Adipocyte (in vitro differentiated cells): ENCODE results near the gene ATP8B4.

Experiments used
- DNase-seq: peaks from one replicate; pipeline ENCODE4 v3.0.0-alpha.2; 2015; ENCODE audit warnings: low read depth
- H3K27me3 ChIP-seq: replicated peaks from 2 replicates; pipeline ENCODE4 v1.7.0; 2013; ENCODE audit warnings: mild to moderate bottlenecking, low read length, moderate library complexity; ENCODE audit not compliant: control insufficient read depth, insufficient read depth
- H3K36me3 ChIP-seq: 2 replicates; pipeline ENCODE4 v1.7.0; 2013; ENCODE audit warnings: low read length, mild to moderate bottlenecking, moderate library complexity; ENCODE audit not compliant: control insufficient read depth, insufficient read depth, severe bottlenecking
- H3K4me1 ChIP-seq: 2 replicates; pipeline ENCODE4 v1.7.0; 2013; ENCODE audit warnings: mild to moderate bottlenecking, low read length, moderate library complexity; ENCODE audit not compliant: control insufficient read depth, insufficient read depth
- H3K4me3 ChIP-seq: 2 replicates; pipeline ENCODE4 v1.7.0; 2013; ENCODE audit warnings: mild to moderate bottlenecking, low read length, moderate library complexity
- H3K9ac ChIP-seq: 2 replicates; pipeline ENCODE4 v1.7.0; 2013; ENCODE audit warnings: mild to moderate bottlenecking, low read length, moderate library complexity
- H3K9me3 ChIP-seq: 2 replicates; pipeline ENCODE4 v1.7.0; 2013; ENCODE audit warnings: mild to moderate bottlenecking, low read length, moderate library complexity; ENCODE audit not compliant: control insufficient read depth

Gene ATP8B4

DNA sequence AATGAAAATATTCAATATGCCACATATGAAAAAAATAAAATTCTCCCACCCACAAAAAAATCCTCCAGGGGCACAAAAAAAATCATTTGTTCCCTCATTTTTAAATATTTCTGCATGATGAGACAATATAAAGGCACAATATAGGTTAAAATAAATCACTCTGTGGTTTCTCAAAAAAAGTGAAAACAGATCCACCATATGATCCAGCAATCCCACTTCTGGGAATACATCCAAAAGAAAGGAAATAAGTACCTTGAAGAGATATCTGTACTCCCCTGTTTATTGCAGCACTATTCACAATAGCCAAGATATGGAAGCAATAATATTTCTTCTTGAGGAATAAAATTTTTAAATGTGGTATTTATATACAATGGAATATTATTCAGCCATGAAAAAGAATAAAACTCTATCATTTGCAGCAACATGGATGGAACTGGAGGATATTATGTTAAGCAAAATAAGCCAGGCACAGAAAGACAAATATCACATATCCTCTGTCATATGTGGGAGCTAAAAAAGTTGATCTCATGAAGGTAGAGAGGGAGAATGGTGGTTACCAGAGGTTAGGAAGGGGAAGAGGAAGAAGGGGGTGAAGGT is 1.5 kb downstream of the ATP8B4 start:
- H3K4me1 ChIP-seq: no peaks in the 10 kb centered on the region
- no peak overlapping the region for H3K9ac ChIP-seq
- no peaks in the 10 kb centered on the region for H3K27me3 ChIP-seq
- H3K36me3 ChIP-seq: no peaks in the 10 kb centered on the region
- H3K4me3 ChIP-seq: no peak overlapping the region
- no peak for DNase-seq
- no peaks in the 10 kb centered on the region for H3K9me3 ChIP-seq

DNA sequence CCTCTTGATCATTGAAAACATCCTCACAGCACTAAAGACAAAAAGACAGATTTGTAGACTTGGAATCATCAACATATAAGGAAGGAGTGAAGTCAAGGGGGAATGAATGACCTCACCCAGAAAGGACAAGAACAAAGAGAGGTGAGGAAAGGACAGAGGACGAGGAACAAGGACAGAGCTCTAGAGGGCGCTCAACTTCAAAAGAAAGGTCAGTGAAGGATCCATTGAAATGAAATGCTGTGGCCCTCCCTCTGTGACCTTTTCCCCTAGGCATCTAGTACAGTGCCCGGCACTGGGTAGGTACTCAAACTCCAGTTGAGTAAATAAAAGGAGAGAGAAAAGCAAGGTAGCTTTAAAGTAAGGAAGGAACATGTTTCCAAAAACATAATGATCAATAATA is 2.6 kb downstream of the ATP8B4 start:
- H3K9me3 ChIP-seq: no peaks in the 10 kb centered on the region
- H3K36me3 ChIP-seq: no peaks in the 10 kb centered on the region
- DNase-seq: peak; percentile 16
- H3K27me3 ChIP-seq: no peaks in the 10 kb centered on the region
- no peaks in the 10 kb centered on the region for H3K4me1 ChIP-seq
- H3K4me3 ChIP-seq: no peak overlapping the region
- H3K9ac ChIP-seq: no peak overlapping the region

DNA sequence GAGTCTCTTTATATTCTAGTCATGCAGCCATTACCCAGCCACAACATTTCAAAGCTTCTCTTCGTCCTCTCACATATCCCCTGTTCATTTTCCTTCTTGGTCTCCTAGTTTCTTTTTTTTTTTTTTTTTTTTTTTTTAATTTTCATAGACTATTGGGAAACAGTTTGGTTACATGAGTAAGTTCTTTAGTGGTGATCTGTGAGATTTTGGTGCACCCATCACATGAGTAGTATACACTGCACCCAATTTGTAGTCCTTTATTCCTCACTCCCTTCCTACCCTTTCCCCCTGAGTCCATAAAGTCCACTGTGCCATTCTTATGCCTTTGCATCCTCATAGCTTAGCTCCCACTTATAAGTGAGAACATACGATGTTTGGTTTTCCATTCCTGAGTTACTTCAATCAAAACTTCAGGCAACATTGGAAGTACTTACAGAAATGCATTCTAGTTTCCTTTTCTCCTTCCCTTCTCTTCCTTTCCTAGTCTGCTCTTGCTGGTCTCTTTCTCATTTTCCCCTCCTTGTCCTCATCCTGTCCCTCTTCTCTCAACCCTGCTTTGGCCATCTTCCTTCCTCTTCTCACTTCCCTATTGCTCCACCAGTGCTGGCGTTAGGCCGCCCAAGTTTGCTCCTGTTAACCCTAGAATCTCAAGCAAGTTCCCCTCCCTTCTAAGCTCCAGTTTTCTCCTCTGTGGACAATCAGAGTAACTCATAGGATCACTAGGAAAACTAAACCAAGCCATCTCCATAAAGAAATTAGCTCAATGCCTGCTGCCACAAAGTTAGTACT is 4.8 kb downstream of the ATP8B4 start:
- no peak overlapping the region for H3K9ac ChIP-seq

DNA sequence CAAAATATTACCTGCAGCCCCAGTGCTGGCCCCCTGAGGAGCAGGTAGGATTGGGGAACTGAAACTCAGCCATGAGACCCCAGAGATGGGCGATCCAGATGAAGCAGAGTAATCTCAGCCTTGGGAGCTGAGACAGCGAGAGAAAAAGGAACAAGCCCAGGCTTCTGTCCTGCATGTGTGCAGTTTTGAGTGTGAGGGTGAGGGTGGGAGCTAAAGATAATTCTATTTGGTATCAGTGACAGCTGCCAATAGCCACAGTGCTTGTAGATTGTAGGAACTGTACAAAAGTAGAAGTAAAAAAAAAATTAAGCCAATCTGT is 5.9 kb downstream of the ATP8B4 start:
- no peak for DNase-seq

More for the DNA sequence above, 4.8 kb downstream of the ATP8B4 start:
- no peaks in the 10 kb centered on the region for H3K9me3 ChIP-seq
- no peak overlapping the region for H3K4me3 ChIP-seq
- peaks cover 7% of the 10 kb centered on the region for H3K4me1 ChIP-seq
- H3K27me3 ChIP-seq: no peaks in the 10 kb centered on the region
- no peaks in the 10 kb centered on the region for H3K36me3 ChIP-seq
- DNase-seq: no peak

DNA sequence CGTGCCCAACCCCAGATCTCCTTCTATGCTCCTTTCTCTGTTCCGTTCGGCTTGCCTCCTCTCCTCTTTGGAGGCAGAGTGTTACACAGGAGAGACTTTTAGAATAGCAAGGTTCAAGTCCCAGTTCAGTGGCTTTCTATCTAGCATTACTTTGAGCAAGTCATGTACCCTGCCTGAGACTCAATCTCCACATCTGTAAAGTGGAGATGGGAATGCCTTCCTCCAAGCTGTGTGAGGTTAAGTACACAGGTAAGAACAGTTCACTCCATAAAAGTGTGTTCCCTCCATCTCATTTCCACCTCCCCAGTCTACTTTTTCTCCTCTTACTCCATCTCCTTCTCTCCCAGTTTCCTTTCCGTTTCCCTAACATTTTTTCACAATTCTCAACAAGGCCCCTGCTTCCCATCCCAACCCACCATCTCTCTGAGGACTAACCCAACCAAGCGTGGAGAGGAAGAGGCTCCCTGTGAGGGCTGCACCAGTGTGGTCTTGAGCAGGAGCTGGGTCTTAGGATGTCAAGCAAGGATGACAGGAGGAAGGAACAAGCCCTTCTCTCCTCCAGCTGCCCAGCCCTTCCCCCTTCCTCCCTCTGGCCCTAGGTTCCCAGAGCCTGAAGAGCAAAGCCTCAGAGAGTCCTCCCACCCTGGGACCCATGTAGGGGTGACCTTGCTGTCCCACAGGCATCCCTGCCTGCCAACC is 6.4 kb downstream of the ATP8B4 start:
- Histone ChIP-seq H3K36me3 (no peaks in the 10 kb centered on the region), H3K4me3 (no peak overlapping the region), H3K9ac (no peak overlapping the region), H3K9me3 (no peaks in the 10 kb centered on the region), H3K27me3 (no peaks in the 10 kb centered on the region), H3K4me1 (peaks cover 10% of the 10 kb centered on the region)
- DNase-seq: no peak

More for the DNA sequence above, 5.9 kb downstream of the ATP8B4 start:
- no peaks in the 10 kb centered on the region for H3K27me3 ChIP-seq
- peaks cover 10% of the 10 kb centered on the region for H3K4me1 ChIP-seq
- no peak overlapping the region for H3K9ac ChIP-seq
- no peak overlapping the region for H3K4me3 ChIP-seq
- no peaks in the 10 kb centered on the region for H3K9me3 ChIP-seq
- no peaks in the 10 kb centered on the region for H3K36me3 ChIP-seq

DNA sequence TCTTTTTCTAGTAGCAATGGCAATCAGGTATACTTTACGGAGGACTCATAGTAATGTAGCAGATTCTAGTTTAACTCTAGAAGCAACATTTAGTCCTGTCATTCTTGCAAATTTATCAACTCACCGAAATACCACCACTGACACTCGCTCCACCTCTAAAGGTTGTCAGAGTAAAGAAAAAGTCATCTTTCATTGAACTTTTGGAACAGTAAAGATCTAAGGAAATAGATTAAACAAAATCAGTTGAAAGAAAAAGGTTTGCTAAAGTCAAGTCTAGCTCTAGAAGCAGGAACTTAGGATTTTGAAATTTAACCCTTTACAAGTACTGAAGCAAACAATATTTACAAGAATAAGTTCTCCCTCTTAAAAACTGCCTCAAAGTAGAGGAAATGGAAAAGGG is 8.7 kb downstream of the ATP8B4 start:
- Histone ChIP-seq H3K36me3 (no peaks in the 10 kb centered on the region), H3K9ac (no peak overlapping the region), H3K4me1 (peaks cover 10% of the 10 kb centered on the region), H3K4me3 (no peak overlapping the region), H3K9me3 (no peaks in the 10 kb centered on the region), H3K27me3 (no peaks in the 10 kb centered on the region)
- DNase-seq: no peak

DNA sequence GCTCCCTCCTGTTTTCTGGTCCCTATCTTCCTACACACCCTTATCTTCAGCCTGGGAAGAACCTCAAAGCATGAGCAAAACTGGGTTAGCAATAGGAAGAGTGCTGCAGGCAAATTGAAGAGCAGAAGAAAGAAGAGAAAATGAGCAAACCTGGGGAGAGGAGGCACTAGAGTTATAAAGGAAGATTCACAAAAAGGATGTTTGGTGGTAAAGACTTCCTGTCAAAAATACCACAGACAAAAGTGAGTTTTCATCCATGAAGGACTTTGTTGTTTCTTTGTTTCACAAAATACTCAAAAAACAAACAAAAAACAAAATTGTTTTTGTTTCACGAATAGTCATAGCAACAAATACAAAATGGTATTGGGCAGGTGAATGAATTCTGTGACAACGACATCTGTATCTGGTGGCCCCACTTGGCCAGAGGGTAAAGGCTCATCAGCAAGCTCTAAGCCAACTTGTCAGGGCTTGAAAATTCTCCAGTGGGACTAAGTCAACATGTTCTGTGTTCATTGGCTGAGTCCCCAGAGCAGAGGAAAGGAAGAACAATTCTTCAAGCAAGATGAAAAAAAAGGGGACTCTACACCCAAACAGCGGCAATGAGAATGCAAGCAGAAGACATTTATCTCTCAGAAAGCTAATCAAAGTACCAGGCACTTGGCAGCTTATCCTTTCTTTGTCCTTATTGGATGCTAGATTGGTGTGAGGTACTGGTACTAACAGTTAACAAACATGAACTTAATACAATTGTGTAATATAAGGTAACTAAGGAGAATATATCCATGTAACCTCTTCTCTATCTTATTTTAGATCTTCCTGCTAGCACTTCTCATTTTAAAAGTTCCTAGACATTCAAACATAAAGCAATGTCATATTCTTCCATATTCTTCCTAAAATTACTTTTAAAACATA is 9.7 kb downstream of the ATP8B4 start:
- Histone ChIP-seq H3K9me3 (no peaks in the 10 kb centered on the region), H3K27me3 (no peaks in the 10 kb centered on the region), H3K9ac (no peak overlapping the region), H3K4me3 (peak overlapping the region; percentile 31), H3K36me3 (no peaks in the 10 kb centered on the region), H3K4me1 (peaks cover 10% of the 10 kb centered on the region)
- DNase-seq: peak; percentile 27

DNA sequence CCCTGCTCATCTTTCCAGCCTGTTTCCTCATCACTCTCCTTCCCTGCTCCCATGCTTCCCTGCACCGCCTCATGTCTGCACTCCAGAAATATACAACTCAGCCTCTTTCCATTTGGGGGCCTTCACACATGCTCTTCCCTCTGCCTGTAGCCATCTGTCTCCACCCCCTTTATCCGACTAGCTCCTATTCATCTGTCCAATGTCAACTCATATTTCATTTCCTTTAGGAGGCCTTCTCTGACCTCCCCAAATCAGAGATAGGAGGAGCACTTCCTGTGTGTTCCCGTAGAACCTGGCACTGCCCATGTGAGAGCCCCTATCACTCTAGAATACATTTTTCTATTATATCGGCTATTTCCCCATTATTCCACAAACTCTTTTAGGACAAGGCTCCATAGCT is 10.6 kb downstream of the ATP8B4 start:
- Histone ChIP-seq H3K36me3 (no peaks in the 10 kb centered on the region), H3K9ac (no peak overlapping the region), H3K4me1 (peaks cover 10% of the 10 kb centered on the region), H3K9me3 (no peaks in the 10 kb centered on the region), H3K27me3 (no peaks in the 10 kb centered on the region), H3K4me3 (no peak overlapping the region)
- DNase-seq: no peak

DNA sequence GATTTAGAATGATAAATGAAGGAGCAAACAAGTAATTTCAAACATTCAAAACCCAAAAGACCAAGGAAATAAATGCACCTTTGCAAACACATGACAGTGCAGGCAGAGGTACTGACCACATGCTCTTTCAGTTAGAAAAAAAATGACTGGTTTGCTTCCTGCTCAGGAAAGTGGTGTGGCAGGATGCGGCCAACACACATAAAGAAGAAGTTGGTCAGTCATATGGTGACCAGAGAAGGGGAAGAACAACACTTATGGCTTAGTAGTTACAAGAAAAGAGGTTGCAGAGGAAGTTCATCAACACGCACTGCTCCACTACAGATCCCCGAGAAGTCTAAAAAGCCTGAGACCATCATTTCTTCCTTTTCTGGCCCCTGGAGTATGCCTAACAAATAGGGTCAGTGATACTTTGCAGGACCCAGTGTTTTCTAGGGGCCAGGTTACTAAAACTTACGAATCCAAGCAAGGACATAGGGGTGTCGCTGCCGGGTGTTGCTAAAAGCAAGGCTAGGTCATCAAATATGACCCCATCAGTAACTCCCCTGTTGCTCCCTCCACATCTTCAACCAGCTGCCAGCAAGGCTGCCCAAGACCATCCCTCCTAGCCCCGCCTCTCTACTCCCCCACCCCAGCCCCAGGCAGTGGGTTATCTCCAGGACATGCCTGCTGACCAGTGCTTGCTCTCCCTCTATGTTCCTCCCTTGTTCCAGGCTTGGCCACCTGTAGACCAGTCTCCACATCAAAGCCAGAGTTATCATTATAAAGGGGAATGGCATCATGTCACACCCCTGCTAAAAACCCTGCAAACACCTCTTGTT is 11.2 kb downstream of the ATP8B4 start:
- no peak for DNase-seq
- H3K4me3 ChIP-seq: no peak overlapping the region
- H3K27me3 ChIP-seq: no peaks in the 10 kb centered on the region
- no peak overlapping the region for H3K9ac ChIP-seq
- peaks cover 10% of the 10 kb centered on the region for H3K4me1 ChIP-seq
- no peaks in the 10 kb centered on the region for H3K36me3 ChIP-seq
- no peaks in the 10 kb centered on the region for H3K9me3 ChIP-seq

DNA sequence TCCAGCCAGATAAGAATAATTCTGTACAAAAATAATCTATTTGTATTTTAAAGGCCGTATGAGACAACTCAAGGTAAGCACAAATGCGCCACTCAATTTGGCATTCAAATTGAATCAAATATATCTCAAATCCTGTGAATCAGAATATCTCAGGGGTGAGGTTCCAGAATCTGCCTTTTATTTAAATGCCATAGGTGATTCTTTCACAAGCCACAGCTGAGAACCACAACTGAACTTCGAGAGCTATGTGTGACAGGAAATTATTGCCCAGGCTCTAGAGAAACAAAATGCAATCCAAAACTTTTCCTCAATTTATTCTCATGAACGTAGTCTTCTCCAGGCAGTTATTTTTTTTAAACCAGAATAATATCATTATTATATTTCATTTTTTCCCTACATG is 11.9 kb downstream of the ATP8B4 start:
- no peak overlapping the region for H3K9ac ChIP-seq
- no peaks in the 10 kb centered on the region for H3K27me3 ChIP-seq
- no peak for DNase-seq
- no peaks in the 10 kb centered on the region for H3K36me3 ChIP-seq
- no peak overlapping the region for H3K4me3 ChIP-seq
- H3K9me3 ChIP-seq: no peaks in the 10 kb centered on the region
- H3K4me1 ChIP-seq: peaks cover 10% of the 10 kb centered on the region
